ENCODE data around the gene CD38. TPM values are rescaled to one million over a fixed set of nuclear protein-coding genes. Genes with fewer than 3 reads are reported as not detected.

Gene CD38
- polyA plus RNA-seq, 1 donor (not counting 4 experiments of a cell fraction or from before 2014, with no cell fraction given): 0.08 TPM

- peak overlapping the region; percentile 84 for H3K4me2 ChIP-seq (ENCODE audit: control insufficient read depth, extremely low read depth, insufficient read depth, low read depth, low read length)
- H3K4me3 ChIP-seq (ENCODE audit: control insufficient read depth in 2 of 3, extremely low read depth in 1 of 3, insufficient read depth in 2 of 3, low read depth in 1 of 3, low read length in 3 of 3): peak overlapping the region in 2 of 3 experiments; percentile 37 to 66
- no peaks in the 10 kb centered on the region for H3K36me3 ChIP-seq (ENCODE audit: control insufficient read depth in 2 of 2, extremely low read depth in 1 of 2, insufficient read depth in 2 of 2, low read length in 2 of 2)
- H3K4me1 ChIP-seq (ENCODE audit: control insufficient read depth, extremely low read depth, insufficient read depth, low read length): peaks cover 9% of the 10 kb centered on the region
- FAIRE-seq: no peak
- no peaks in the 10 kb centered on the region for H3K9me1 ChIP-seq (ENCODE audit: control insufficient read depth, extremely low read depth, insufficient read depth, low read length)
- H3K9ac ChIP-seq (ENCODE audit: control insufficient read depth, extremely low read depth, insufficient read depth, low read length): peak overlapping the region; percentile 44
- no peaks in the 10 kb centered on the region for H3K79me2 ChIP-seq (ENCODE audit: control insufficient read depth, insufficient read depth, low read length)
- no peak for DNase-seq (ENCODE audit: low read depth, low spot score)
- TF ChIP-seq CTCF (optimal IDR thresholded peaks at IDR 0.05 in 1 of 3, IDR thresholded peaks at IDR 0.05 in 1 of 3, conservative IDR thresholded peaks at IDR 0.05 in 1 of 3; ENCODE audit: extremely low read depth in 1 of 3, insufficient read depth in 2 of 3, low read length in 3 of 3) (peak; percentile 7 to 38 (median 18)), EZH2 (IDR thresholded peaks at IDR 0.05; ENCODE audit: low read length) (peak; percentile 73)
- peaks cover 36% of the 10 kb centered on the region for H3K27me3 ChIP-seq (ENCODE audit: control insufficient read depth, extremely low read depth, insufficient read depth, low read length)
- H3K9me3 ChIP-seq (ENCODE audit: control insufficient read depth, low read depth, low read length): no peaks in the 10 kb centered on the region
- dilution Hi-C loops (cut with MboI; ENCODE audit: extremely low pct_ligation_motif_present, low sequenced_read_pairs): no loop called here
- no peaks in the 10 kb centered on the region for H4K20me1 ChIP-seq (ENCODE audit: control insufficient read depth, extremely low read depth, insufficient read depth, low read length)
- no peak overlapping the region for H3K27ac ChIP-seq (ENCODE audit: control insufficient read depth, insufficient read depth, low read length)
- H2AFZ ChIP-seq (ENCODE audit: control insufficient read depth, low read length): peak overlapping the region; percentile 32
Measured at GRCh38 chr4:15779306-15779705, 1.2 kb downstream of the CD38 start.

GRCh38 chr4:15779809-15780208 lies 1.7 kb downstream of the CD38 start:
- dilution Hi-C loops (cut with MboI; ENCODE audit: extremely low pct_ligation_motif_present, low sequenced_read_pairs): no loop called here
- Histone ChIP-seq H3K9ac (ENCODE audit: control insufficient read depth, extremely low read depth, insufficient read depth, low read length) (no peak overlapping the region), H3K79me2 (ENCODE audit: control insufficient read depth, insufficient read depth, low read length) (no peaks in the 10 kb centered on the region), H3K36me3 (ENCODE audit: control insufficient read depth in 2 of 2, extremely low read depth in 1 of 2, insufficient read depth in 2 of 2, low read length in 2 of 2) (no peaks in the 10 kb centered on the region), H2AFZ (ENCODE audit: control insufficient read depth, low read length) (no peak overlapping the region), H3K9me3 (ENCODE audit: control insufficient read depth, low read depth, low read length) (no peaks in the 10 kb centered on the region), H3K4me3 (ENCODE audit: control insufficient read depth in 2 of 3, extremely low read depth in 1 of 3, insufficient read depth in 2 of 3, low read depth in 1 of 3, low read length in 3 of 3) (peak overlapping the region in 1 of 3 experiments; percentile 66), H3K4me2 (ENCODE audit: control insufficient read depth, extremely low read depth, insufficient read depth, low read depth, low read length) (peak overlapping the region; percentile 84), H3K27me3 (ENCODE audit: control insufficient read depth, extremely low read depth, insufficient read depth, low read length) (peaks cover 31% of the 10 kb centered on the region), H3K27ac (ENCODE audit: control insufficient read depth, insufficient read depth, low read length) (no peak overlapping the region), H3K9me1 (ENCODE audit: control insufficient read depth, extremely low read depth, insufficient read depth, low read length) (no peaks in the 10 kb centered on the region), H3K4me1 (ENCODE audit: control insufficient read depth, extremely low read depth, insufficient read depth, low read length) (peaks cover 9% of the 10 kb centered on the region), H4K20me1 (ENCODE audit: control insufficient read depth, extremely low read depth, insufficient read depth, low read length) (no peaks in the 10 kb centered on the region)
- DNase-seq (ENCODE audit: low read depth, low spot score) (no peak), FAIRE-seq (no peak)
- TF ChIP-seq CTCF (optimal IDR thresholded peaks at IDR 0.05 in 1 of 3, IDR thresholded peaks at IDR 0.05 in 1 of 3, conservative IDR thresholded peaks at IDR 0.05 in 1 of 3; ENCODE audit: extremely low read depth in 1 of 3, insufficient read depth in 2 of 3, low read length in 3 of 3) (no peak), EZH2 (IDR thresholded peaks at IDR 0.05; ENCODE audit: low read length) (no peak)

Measured in keratinocyte (primary cell).